NCI-H510A treated with DMSO at 0.1 percent for 48 hours (cell line): ENCODE measurements around the gene MSI2.
"Not testable (repeated sequence)": the region's sequence is repeated elsewhere in the genome, so short reads cannot be mapped to it uniquely, and the experiment has no call there.

Experiments used
- DNase-seq: peaks from one replicate; lab custom pipeline; 2025; lab: John Stamatoyannopoulos, UW

Gene MSI2

DNA sequence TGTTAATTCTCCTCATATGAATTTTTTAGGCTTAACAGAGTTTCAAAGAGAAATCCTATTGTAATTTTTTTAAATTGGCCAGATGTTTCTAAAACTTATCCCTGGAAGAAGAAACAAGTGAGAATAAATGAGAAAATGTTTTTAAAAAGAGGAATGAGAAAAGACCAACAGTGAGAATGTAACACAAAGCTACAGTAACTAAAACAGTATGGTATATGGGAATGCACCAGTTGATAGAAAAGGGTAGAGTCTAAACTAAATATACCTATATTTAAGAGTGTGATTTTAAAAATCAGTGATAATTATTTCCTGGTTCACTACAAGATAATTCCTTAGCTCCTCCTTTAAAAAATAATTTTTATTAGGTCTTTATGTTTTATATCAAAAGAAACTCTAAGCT is 360.9 kb downstream of the MSI2 start:
- DNase-seq = no peak

- no peak for DNase-seq
Observed at GRCh38 chr17:57619061-57619937, 363.0 kb downstream of the MSI2 start.

DNA sequence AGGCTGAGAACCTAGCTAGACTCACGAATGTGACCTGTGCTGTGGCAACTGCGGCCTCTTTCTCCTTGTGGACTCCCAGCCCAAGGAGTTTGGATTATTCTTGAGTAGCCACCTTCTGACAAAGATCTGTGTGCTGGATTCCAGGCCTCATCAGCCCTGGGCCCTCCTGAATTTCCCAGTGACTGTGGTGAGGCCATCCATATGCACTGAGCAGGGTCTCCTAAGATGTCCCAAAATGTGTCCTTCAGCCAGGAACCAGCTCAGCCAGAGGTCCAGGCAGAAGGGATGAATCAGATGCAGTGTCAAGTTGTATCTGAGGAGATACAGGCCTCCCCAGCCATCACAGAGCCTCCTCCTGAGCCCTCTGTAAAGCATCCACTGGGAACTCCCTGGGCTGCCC is 364.3 kb downstream of the MSI2 start:
- DNase-seq = no peak

GRCh38 chr17:57621791-57622190 is 365.5 kb downstream of the MSI2 start:
- DNase-seq = not testable (repeated sequence)

- no peak for DNase-seq
Observed at GRCh38 chr17:57622306-57622682, 366.0 kb downstream of the MSI2 start.

DNA sequence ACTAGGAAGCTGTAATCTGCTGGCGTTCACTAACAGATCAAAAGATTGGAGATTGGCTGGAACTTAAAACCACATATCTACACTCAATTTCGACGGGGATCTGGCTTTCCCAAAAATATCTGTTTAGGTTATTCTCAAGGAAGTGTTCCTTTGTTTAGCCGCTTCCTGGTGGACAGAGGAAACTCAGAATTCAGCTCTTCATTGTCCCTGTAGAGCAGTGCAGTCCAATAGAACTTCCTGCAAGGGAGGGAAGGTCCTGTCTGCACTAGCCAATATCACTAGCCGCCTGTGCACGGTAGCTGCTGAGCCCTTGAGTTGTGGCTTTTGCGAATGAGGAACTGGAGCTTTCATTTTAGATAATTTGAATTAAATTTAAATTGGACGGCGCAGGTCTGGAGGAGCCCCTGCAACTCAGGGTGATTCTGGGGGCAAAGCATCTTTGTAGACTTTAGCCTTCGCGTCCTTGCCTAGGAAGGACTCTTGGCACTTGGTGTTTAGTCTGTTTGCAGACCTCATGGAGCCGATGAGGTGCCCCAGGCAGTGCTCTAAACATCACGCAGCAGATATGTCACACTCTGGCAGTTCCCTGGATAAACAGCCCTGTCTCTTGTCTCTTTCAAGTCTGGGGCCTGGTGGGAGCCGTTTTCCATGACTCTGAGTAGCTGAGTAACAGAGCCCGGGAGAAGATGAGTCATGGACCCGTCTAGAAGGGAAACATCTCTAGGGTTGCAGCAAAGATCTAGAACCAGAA is 366.5 kb downstream of the MSI2 start:
- DNase-seq = no peak

GRCh38 chr17:57623620-57624019 is 367.3 kb downstream of the MSI2 start:
- no peak for DNase-seq

DNA sequence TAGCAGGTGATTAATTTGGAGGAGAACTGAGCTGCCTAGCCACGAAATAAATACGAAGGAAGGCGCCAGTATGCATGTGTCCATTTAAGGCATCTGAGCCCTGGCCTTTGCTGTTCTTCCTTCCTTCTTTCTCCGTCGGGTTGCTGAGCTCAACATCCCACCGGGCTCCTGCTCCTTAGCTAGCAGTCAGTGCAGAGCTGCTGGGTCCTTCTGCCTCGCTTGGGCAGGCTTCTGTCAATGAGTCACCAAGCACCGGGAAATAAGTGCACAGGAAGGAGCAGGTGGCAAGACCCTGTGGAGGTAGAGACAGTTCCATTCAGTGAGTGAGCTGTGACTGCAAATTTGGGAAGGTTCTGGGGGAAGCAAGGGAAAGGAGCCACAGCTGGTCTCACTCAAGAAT is 368.1 kb downstream of the MSI2 start:
- DNase-seq = no peak

GRCh38 chr17:57625511-57625910 is 369.2 kb downstream of the MSI2 start:
- no peak for DNase-seq

GRCh38 chr17:57625957-57626356 is 369.6 kb downstream of the MSI2 start:
- DNase-seq = no peak

- no peak for DNase-seq
Observed at GRCh38 chr17:57626520-57627210, 370.3 kb downstream of the MSI2 start.

DNA sequence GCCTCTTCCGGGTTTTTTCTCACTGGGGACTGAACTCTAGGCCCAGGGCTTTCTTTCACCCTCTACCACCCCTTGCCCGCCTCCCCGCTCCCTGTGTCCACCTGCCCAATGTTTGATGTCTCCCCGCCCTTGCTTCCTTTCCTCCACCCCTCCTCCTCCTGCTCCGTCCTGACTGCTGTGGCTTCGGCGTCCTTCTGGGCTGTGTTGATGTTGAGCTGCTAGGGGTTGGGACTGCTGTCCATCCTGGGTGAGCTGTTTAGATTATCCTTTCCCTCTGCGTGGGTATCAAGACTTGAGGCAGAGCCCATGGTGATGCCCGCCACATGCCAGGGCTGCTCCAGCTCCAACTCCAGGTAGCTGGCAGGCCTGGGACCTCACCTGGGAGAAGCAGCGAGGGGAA is 371.3 kb downstream of the MSI2 start:
- DNase-seq = no peak

- DNase-seq = no peak
Observed at GRCh38 chr17:57628421-57628820, 372.1 kb downstream of the MSI2 start.

GRCh38 chr17:57629470-57629869 is 373.1 kb downstream of the MSI2 start:
- no peak for DNase-seq

GRCh38 chr17:57629886-57630285 is 373.6 kb downstream of the MSI2 start:
- no peak for DNase-seq

DNA sequence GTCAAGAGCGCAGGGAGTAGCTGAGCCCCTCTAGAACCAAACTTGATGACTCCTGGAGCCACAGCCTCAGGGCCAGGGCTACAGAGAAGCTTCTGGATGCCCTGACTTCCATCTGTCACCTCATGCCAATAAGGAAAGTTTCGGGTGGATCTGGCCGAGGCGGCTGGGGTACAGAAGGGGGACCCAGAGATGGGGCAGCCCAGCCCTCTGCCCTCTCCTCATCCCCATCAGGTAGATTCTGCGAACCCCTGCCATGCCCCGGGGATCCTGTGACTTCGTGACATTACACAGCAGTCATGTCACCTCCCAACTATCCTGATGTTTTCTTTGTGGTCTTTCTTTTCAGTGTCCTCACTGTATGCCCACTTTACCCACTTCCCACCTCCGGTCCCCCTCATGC is 374.4 kb downstream of the MSI2 start:
- no peak for DNase-seq

- no peak for DNase-seq
Observed at GRCh38 chr17:57631871-57632270, 375.5 kb downstream of the MSI2 start.

- DNase-seq = no peak
Observed at GRCh38 chr17:57632294-57632693, 376.0 kb downstream of the MSI2 start.

- no peak for DNase-seq
Observed at GRCh38 chr17:57633236-57633635, 376.9 kb downstream of the MSI2 start.

DNA sequence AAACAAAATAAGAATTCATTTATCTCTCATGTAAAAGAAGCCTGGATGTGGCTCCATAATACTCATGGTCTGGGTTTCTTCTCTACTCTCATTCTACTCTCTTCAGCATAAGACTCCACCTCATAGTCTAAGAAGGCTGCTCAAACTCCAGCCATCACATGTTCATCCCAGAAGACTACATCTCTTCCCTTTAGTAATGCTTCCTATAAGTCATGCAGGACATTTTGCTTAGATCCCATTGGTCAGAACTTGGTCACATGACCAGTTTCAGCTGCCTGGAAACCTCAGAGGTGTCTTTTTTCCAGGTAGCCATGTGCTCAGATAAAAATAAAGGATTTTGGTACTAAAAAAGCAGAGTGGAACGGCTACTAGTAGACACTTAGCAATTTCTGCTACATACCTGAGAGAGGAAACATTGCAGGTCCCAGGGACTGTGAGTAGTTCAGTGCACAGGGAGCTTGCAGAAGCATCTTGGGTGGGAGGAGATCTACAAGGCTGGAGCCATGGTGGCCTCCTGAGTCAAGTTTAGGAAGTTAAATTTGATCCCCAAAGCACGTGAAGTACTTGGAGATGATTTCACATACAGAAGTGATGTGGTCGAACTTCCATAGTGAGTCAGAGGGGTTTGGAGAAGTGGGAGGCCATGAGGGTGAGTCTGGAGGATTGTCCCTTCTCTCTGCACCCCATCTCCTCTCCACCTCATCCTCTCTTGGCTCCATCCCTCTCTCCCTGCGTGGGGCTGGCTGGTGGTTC is 378.6 kb downstream of the MSI2 start:
- no peak for DNase-seq

- DNase-seq = no peak
Observed at GRCh38 chr17:57636274-57636673, 380.0 kb downstream of the MSI2 start.
